ENCODE measurements around the gene CHRNA7. TPM values are rescaled to one million over a fixed set of nuclear protein-coding genes. Genes with fewer than 3 reads are reported as not detected.

The CHRNA7 gene
- total RNA-seq, 1 experiment from 2014 or later: 7.8 TPM

GRCh38 chr15:32053719-32054118 is 23.4 kb downstream of the CHRNA7 start (continued):
- TF ChIP-seq ARID4B (CRISPR knock-in tag; IDR thresholded peaks at IDR 0.05; ENCODE audit: borderline replicate concordance): no peak
- no peak for TF ChIP-seq ZNF317 (CRISPR knock-in tag; IDR thresholded peaks at IDR 0.05; ENCODE audit: borderline replicate concordance, low read depth)
- TF ChIP-seq GTF2I (CRISPR knock-in tag; conservative IDR thresholded peaks at IDR 0.05): no peak
- no peak for TF ChIP-seq MAX (CRISPR knock-in tag; IDR thresholded peaks at IDR 0.05)
- no peak for TF ChIP-seq ZNF219 (CRISPR knock-in tag; IDR thresholded peaks at IDR 0.05; ENCODE audit: borderline replicate concordance)
- no peak for TF ChIP-seq AFF4 (CRISPR knock-in tag; IDR thresholded peaks at IDR 0.05; ENCODE audit: borderline replicate concordance)
- TF ChIP-seq NR2C2 (CRISPR knock-in tag; IDR thresholded peaks at IDR 0.05): no peak
- TF ChIP-seq USF1 (CRISPR knock-in tag; IDR thresholded peaks at IDR 0.05): no peak
- TF ChIP-seq JAZF1 (CRISPR knock-in tag; IDR thresholded peaks at IDR 0.05): no peak
- no peak for TF ChIP-seq PREB (CRISPR knock-in tag; IDR thresholded peaks at IDR 0.05; ENCODE audit: borderline replicate concordance)

GRCh38 chr15:32057876-32058425 is 27.6 kb downstream of the CHRNA7 start:
- Mint-ChIP-seq H3K27me3 (ENCODE audit: low read depth) (no peaks in the 10 kb centered on the region), H3K9me3 (peaks cover 13% of the 10 kb centered on the region), H3K36me3 (peaks cover 7% of the 10 kb centered on the region; the same call in 1 of the 2 replicates), H3K4me1 (peaks cover 20% of the 10 kb centered on the region), H3K4me3 (no peak overlapping the region), H3K27ac (no peak overlapping the region)
- ATAC-seq: no peak
- no peak for DNase-seq (ENCODE audit: low spot score)
- POLR2A ChIA-PET: no interaction called here
- CTCF ChIA-PET: no interaction called here
- TF ChIP-seq ERG (CRISPR knock-in tag; IDR thresholded peaks at IDR 0.05) (no peak), USF2 (CRISPR knock-in tag; IDR thresholded peaks at IDR 0.05) (no peak), ZNF396 (CRISPR knock-in tag; IDR thresholded peaks at IDR 0.05; ENCODE audit: borderline replicate concordance) (no peak), EMX1 (CRISPR knock-in tag; IDR thresholded peaks at IDR 0.05) (no peak), ETV6 (CRISPR knock-in tag; IDR thresholded peaks at IDR 0.05) (no peak), CBFB (CRISPR knock-in tag; IDR thresholded peaks at IDR 0.05; ENCODE audit: low read depth) (no peak), CDX4 (CRISPR knock-in tag; IDR thresholded peaks at IDR 0.05; ENCODE audit: borderline replicate concordance) (no peak), CTCF (IDR thresholded peaks at IDR 0.05) (no peak), ATF3 (CRISPR knock-in tag; conservative IDR thresholded peaks at IDR 0.05) (no peak), CREM (CRISPR knock-in tag; IDR thresholded peaks at IDR 0.05) (no peak)
